ENCODE measurements around the gene MYO1F. TPM values are rescaled to one million over a fixed set of nuclear protein-coding genes. Genes with fewer than 3 reads are reported as not detected.

The MYO1F gene
- total and polyA plus RNA-seq, 10 of the 15 experiments (the other 5 are each of a cell fraction or from before 2014, with no cell fraction given): 3.5 to 49.4 (median 31.3) TPM

DNA sequence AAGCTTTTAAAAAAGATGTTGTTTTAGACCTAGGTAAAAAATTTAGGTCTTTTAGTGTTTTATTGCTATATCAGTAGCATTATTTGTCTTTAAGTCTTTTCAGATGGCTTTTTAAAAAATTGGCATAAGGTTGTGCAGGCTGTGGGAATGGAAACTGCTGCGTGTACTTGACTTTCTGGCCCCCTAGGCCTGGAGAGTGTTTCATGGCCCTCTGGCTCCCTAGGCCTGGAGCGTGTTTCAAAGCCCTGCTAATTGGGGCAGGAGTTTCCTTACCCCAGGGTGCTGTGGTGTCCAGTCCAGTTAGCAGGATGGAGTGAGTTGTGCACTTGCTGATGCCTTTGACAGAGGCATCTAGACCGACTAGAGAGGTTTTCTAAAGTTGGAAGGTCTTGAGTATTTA lies 98.6 kb downstream of the MYO1F start (continued):
- TF ChIP-seq ETV6 (conservative IDR thresholded peaks at IDR 0.05 in 1 of 2, IDR thresholded peaks at IDR 0.05 in 1 of 2; ENCODE audit: borderline replicate concordance in 1 of 2, low read depth in 1 of 2) (no peak), FOS (IDR thresholded peaks at IDR 0.05; ENCODE audit: borderline replicate concordance, extremely low read depth, insufficient read length) (no peak), NBN (IDR thresholded peaks at IDR 0.05) (no peak), EZH2 (IDR thresholded peaks at IDR 0.05; ENCODE audit: borderline replicate concordance, control insufficient read depth, low read depth, low read length) (no peak), NR2F1 (conservative IDR thresholded peaks at IDR 0.05) (no peak)
- TF ChIP-seq, protein P1, sequence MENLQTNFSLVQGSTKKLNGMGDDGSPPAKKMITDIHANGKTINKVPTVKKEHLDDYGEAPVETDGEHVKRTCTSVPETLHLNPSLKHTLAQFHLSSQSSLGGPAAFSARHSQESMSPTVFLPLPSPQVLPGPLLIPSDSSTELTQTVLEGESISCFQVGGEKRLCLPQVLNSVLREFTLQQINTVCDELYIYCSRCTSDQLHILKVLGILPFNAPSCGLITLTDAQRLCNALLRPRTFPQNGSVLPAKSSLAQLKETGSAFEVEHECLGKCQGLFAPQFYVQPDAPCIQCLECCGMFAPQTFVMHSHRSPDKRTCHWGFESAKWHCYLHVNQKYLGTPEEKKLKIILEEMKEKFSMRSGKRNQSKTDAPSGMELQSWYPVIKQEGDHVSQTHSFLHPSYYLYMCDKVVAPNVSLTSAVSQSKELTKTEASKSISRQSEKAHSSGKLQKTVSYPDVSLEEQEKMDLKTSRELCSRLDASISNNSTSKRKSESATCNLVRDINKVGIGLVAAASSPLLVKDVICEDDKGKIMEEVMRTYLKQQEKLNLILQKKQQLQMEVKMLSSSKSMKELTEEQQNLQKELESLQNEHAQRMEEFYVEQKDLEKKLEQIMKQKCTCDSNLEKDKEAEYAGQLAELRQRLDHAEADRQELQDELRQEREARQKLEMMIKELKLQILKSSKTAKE (IDR thresholded peaks at IDR 0.05; ENCODE audit: low read depth, poor library complexity, severe bottlenecking): no peak

DNA sequence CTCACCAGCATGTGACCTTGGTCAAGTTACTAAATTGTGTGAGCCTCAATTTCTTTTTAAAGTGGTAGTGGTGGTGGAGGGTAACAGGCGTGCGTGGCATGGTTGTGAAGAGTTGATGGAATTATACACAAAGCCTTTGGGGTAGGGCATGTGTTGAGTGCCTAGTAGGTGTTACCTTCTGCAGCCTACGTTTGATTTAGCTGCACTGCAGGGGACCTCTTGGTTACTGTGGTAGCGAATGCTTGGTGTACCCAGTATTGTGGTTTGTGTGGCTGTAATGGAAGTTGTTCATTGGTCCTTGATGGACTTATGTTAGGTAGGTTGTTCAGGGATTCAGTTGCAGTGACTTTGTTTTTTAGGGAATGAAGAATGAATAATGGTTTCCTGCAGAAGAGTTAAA lies 99.4 kb downstream of the MYO1F start:
- H3K4me1 ChIP-seq (ENCODE audit: control insufficient read depth, insufficient read depth, low read length): peaks cover 21% of the 10 kb centered on the region; the same call in 1 of the 2 replicates
- H2AFZ ChIP-seq (ENCODE audit: control insufficient read depth, low read depth, low read length): no peak overlapping the region
- FAIRE-seq (no peak), ATAC-seq (no peak), DNase-seq (ENCODE audit: low read depth, low spot score) (no peak)
- H3K36me3 ChIP-seq (ENCODE audit: control insufficient read depth in 2 of 2, insufficient read depth in 2 of 2, low read length in 1 of 2): peaks cover 37 to 44% of the 10 kb centered on the region in 2 experiments
- no peak overlapping the region for H3K4me2 ChIP-seq (ENCODE audit: control insufficient read depth, insufficient read depth)
- H3K4me3 ChIP-seq: no peak overlapping the region
- intact Hi-C loops (cut with micrococcal nuclease; ENCODE audit: unreplicated experiment): no loop called here
- ChIA-PET SMC1A (ENCODE audit: uncharacterized antibody, unreplicated experiment) (no interaction called here), POLR2A (interaction anchor here (0.7 kb wide), 1 partner anchor 33 kb away, joined by 3 read pairs; the partner anchor contains the start of gene HNRNPM), CTCF (interaction anchor here (1.1 kb wide), 1 partner anchor 9 kb away, joined by 3 read pairs; no protein-coding TSS in a partner anchor), RAD21 (ENCODE audit: unreplicated experiment) (no interaction called here)
- in situ Hi-C loops (cut with MboI): no loop called here
- WGBS (ENCODE audit: insufficient coverage, insufficient replicate concordance, low lambda C conversion rate, missing lambda C conversion rate): 83% methylated on average over 4 of the region's 4 CpGs
- no peaks in the 10 kb centered on the region for H3K9me3 ChIP-seq (replicated peaks; ENCODE audit: control insufficient read depth, insufficient read depth, low read length)
- H4K20me1 ChIP-seq (ENCODE audit: control insufficient read depth, insufficient read depth): peaks cover 10% of the 10 kb centered on the region
- H3K27me3 ChIP-seq (replicated peaks in 1 of 2; ENCODE audit: control insufficient read depth in 2 of 2, insufficient read depth in 2 of 2, low read length in 1 of 2): no peaks in the 10 kb centered on the region
- no TSS peak for BruUV-seq (replicated peaks)
- H3K79me2 ChIP-seq (ENCODE audit: control insufficient read depth, insufficient read depth, low read length): peaks cover 41% of the 10 kb centered on the region
- H3K9ac ChIP-seq (ENCODE audit: control insufficient read depth, insufficient read depth, low read length): no peak overlapping the region
- H3K27ac ChIP-seq (ENCODE audit: control insufficient read depth, insufficient read depth): no peak overlapping the region
- TF ChIP-seq, protein P2, sequence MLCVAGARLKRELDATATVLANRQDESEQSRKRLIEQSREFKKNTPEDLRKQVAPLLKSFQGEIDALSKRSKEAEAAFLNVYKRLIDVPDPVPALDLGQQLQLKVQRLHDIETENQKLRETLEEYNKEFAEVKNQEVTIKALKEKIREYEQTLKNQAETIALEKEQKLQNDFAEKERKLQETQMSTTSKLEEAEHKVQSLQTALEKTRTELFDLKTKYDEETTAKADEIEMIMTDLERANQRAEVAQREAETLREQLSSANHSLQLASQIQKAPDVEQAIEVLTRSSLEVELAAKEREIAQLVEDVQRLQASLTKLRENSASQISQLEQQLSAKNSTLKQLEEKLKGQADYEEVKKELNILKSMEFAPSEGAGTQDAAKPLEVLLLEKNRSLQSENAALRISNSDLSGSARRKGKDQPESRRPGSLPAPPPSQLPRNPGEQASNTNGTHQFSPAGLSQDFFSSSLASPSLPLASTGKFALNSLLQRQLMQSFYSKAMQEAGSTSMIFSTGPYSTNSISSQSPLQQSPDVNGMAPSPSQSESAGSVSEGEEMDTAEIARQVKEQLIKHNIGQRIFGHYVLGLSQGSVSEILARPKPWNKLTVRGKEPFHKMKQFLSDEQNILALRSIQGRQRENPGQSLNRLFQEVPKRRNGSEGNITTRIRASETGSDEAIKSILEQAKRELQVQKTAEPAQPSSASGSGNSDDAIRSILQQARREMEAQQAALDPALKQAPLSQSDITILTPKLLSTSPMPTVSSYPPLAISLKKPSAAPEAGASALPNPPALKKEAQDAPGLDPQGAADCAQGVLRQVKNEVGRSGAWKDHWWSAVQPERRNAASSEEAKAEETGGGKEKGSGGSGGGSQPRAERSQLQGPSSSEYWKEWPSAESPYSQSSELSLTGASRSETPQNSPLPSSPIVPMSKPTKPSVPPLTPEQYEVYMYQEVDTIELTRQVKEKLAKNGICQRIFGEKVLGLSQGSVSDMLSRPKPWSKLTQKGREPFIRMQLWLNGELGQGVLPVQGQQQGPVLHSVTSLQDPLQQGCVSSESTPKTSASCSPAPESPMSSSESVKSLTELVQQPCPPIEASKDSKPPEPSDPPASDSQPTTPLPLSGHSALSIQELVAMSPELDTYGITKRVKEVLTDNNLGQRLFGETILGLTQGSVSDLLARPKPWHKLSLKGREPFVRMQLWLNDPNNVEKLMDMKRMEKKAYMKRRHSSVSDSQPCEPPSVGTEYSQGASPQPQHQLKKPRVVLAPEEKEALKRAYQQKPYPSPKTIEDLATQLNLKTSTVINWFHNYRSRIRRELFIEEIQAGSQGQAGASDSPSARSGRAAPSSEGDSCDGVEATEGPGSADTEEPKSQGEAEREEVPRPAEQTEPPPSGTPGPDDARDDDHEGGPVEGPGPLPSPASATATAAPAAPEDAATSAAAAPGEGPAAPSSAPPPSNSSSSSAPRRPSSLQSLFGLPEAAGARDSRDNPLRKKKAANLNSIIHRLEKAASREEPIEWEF (IDR thresholded peaks at IDR 0.05; ENCODE audit: insufficient replicate concordance, low read depth, low read length): no peak
- TF ChIP-seq TARDBP (IDR thresholded peaks at IDR 0.05; ENCODE audit: borderline replicate concordance): no peak
